ENCODE results near the gene COQ9. TPM values are rescaled to one million over a fixed set of nuclear protein-coding genes. Genes with fewer than 3 reads are reported as not detected.

The COQ9 gene
- total RNA-seq, 1 donor from 2014 or later: 37.6 TPM

DNA sequence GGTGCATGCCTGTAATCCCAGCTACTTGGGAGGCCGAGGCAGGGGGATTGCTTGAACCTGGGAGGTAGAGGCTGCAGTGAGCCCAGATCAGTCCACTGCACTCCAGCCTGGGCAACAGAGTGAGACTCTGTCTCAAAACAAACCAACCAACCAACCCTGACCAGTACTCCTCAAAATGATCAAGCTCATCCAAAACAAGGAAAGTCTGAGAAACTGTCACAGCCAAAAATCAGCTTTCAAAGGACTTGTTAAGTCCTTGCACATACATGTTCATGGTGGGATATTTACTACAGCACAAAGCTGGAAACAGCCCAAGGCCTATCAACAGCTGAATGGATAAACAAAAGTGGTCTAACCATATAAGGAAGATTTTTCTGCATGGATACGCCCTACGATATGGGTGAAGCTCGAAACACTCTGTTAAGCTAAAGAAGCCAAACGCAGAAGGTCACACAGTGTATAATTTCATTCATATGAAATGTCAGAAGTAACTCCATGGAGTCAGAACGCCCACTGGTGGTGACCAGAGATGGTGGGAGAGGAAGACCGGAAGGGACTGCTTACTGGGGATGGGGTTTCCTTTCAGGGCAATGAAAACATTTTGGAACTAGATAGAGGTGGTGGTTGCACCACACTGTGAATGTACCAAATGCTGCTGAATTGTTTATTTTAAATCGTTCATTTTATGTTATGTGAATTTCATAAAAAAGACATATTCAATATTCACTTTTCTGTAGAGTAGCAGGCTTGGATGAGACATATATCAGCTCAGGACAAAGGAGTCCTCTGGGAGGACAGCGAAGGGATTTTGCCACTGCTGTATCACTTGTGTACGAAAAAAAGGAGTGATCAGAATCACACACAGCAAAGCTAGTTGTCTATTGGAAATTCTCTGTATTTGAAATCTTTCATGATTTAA, 25.0 kb upstream of the COQ9 start:
- Histone ChIP-seq H3K27me3 (ENCODE audit: control insufficient read depth, insufficient read depth, low read length) (no peaks in the 10 kb centered on the region), H3K36me3 (ENCODE audit: control insufficient read depth, insufficient read depth, low read length) (no peaks in the 10 kb centered on the region), H3K4me3 (ENCODE audit: low read depth, low read length) (no peak overlapping the region)
- TF ChIP-seq, protein P1, sequence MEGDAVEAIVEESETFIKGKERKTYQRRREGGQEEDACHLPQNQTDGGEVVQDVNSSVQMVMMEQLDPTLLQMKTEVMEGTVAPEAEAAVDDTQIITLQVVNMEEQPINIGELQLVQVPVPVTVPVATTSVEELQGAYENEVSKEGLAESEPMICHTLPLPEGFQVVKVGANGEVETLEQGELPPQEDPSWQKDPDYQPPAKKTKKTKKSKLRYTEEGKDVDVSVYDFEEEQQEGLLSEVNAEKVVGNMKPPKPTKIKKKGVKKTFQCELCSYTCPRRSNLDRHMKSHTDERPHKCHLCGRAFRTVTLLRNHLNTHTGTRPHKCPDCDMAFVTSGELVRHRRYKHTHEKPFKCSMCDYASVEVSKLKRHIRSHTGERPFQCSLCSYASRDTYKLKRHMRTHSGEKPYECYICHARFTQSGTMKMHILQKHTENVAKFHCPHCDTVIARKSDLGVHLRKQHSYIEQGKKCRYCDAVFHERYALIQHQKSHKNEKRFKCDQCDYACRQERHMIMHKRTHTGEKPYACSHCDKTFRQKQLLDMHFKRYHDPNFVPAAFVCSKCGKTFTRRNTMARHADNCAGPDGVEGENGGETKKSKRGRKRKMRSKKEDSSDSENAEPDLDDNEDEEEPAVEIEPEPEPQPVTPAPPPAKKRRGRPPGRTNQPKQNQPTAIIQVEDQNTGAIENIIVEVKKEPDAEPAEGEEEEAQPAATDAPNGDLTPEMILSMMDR (IDR thresholded peaks at IDR 0.05; ENCODE audit: insufficient read depth, low read length, poor library complexity, severe bottlenecking): peak; percentile 82
- no peak for DNase-seq (ENCODE audit: low read depth)

DNA sequence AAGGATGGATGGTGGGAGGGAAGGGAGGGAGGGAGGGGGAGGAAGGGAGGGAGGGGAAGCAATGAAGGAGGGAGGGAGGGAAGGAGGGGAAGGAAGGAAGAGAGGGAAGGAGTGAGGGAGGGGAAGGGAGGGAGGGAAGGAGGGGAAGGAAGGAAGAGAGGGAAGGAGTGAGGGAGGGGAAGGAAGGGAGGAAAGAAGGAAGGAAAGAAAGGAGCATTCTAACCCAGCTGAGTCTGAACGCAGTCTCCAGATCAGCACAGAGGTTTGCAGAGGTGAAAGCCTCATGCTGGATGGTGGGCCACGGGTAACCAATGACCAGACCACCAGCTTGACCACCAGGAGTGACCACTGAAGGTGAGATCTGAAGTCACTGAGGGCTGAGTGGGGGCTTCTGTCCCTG, 24.1 kb upstream of the COQ9 start:
- no peak for DNase-seq (ENCODE audit: low read depth)
- no peak overlapping the region for H3K4me3 ChIP-seq (ENCODE audit: low read depth, low read length)
- TF ChIP-seq, protein P1 (IDR thresholded peaks at IDR 0.05; ENCODE audit: insufficient read depth, low read length, poor library complexity, severe bottlenecking): no peak
- H3K36me3 ChIP-seq (ENCODE audit: control insufficient read depth, insufficient read depth, low read length): no peaks in the 10 kb centered on the region
- no peaks in the 10 kb centered on the region for H3K27me3 ChIP-seq (ENCODE audit: control insufficient read depth, insufficient read depth, low read length)

DNA sequence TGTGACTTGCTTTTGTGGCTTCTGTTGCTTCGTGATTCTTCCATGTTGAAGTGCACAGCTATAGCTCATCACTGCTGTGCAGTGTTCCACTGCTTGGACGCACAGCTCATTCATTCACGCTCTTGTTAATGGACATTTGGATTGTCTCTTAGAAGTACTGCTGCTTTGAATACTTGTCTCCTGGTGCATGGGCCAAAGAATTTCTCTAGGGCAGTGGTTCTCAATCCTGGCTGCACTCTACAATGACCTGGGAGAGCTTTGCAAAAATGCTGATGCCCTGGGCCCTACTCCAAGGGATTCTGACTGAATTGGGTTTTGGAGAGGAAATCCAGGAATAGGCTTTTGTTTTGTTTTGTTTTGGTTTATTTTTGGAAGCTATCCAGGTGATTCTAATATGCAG, 22.7 kb upstream of the COQ9 start:
- Histone ChIP-seq H3K27me3 (ENCODE audit: control insufficient read depth, insufficient read depth, low read length) (no peaks in the 10 kb centered on the region), H3K4me3 (ENCODE audit: low read depth, low read length) (no peak overlapping the region), H3K36me3 (ENCODE audit: control insufficient read depth, insufficient read depth, low read length) (no peaks in the 10 kb centered on the region)
- no peak for DNase-seq (ENCODE audit: low read depth)
- TF ChIP-seq, protein P1 (IDR thresholded peaks at IDR 0.05; ENCODE audit: insufficient read depth, low read length, poor library complexity, severe bottlenecking): no peak

DNA sequence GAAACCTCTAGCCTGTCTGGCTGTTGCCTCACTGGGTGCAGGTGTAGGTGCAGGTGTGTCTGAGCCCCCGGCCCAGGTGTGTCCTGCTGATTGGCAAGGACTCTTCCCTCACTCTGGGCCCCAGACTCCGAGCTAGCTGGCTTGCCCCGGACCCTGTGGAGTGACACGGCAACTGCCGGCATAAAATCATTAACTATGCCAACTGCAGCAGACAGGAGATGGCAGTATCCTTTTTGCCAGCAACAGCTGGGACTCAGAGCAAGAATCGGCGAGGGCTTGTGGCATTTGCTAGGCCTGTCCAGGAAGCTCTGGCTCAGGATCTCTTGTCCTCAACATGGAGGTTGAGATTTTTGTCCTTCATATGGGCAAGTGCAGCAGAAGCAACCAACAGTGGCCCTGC, 20.9 kb upstream of the COQ9 start:
- H3K4me3 ChIP-seq (ENCODE audit: low read depth, low read length): no peak overlapping the region
- H3K27me3 ChIP-seq (ENCODE audit: control insufficient read depth, insufficient read depth, low read length): no peaks in the 10 kb centered on the region
- TF ChIP-seq, protein P1 (IDR thresholded peaks at IDR 0.05; ENCODE audit: insufficient read depth, low read length, poor library complexity, severe bottlenecking): no peak
- H3K36me3 ChIP-seq (ENCODE audit: control insufficient read depth, insufficient read depth, low read length): peaks cover 2% of the 10 kb centered on the region
- DNase-seq (ENCODE audit: low read depth): no peak

DNA sequence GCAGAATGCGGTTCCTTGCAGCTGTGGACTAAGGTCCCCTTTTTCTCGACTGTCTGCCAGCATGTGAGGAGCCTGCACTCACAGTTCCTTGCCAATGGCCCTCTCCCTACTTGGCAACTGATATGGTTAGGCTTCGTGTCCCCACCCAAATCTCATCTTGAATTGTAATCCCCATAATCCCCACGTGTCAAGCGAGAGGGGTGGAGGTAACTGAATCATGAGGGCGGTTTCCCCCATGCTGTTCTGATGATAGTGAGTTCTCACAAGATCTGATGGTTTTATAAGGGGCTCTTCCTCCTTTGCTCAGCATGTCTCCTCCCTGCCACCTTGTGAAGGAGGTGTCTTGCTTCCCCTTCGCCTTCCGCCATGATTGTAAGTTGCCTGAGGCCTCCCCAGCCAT, 20.0 kb upstream of the COQ9 start:
- TF ChIP-seq, protein P1 (IDR thresholded peaks at IDR 0.05; ENCODE audit: insufficient read depth, low read length, poor library complexity, severe bottlenecking): no peak
- H3K36me3 ChIP-seq (ENCODE audit: control insufficient read depth, insufficient read depth, low read length): peaks cover 2% of the 10 kb centered on the region
- no peak for DNase-seq (ENCODE audit: low read depth)
- no peak overlapping the region for H3K4me3 ChIP-seq (ENCODE audit: low read depth, low read length)
- no peaks in the 10 kb centered on the region for H3K27me3 ChIP-seq (ENCODE audit: control insufficient read depth, insufficient read depth, low read length)

All from kidney epithelial cell (primary cell).